Epithelial cell of prostate (primary cell): ENCODE results near the gene FAF1.

ENCODE experiments used
- DNase-seq: peaks from one replicate; pipeline ENCODE4 v3.0.0-alpha.2; 2011; ENCODE audit warnings: low read depth, low spot score
- H3K27ac ChIP-seq: fragments of 450-650 bp; 2 replicates; pipeline ENCODE4 v1.5.1; 2017; ENCODE audit warnings: mild to moderate bottlenecking

Gene FAF1

GRCh38 chr1:50605186-50605875 lies 354.7 kb downstream of the FAF1 start:
- DNase-seq: no peak
- H3K27ac ChIP-seq: no peak overlapping the region

GRCh38 chr1:50604580-50604979 lies 355.5 kb downstream of the FAF1 start:
- peak overlapping the region; percentile 85 for H3K27ac ChIP-seq
- no peak for DNase-seq

- peak; percentile 84 for DNase-seq
- H3K27ac ChIP-seq: peak overlapping the region; percentile 85
Measured at GRCh38 chr1:50603274-50604271, 356.5 kb downstream of the FAF1 start.

- DNase-seq: no peak
- H3K27ac ChIP-seq: no peak overlapping the region
Measured at GRCh38 chr1:50599546-50599945, 360.5 kb downstream of the FAF1 start.

GRCh38 chr1:50595874-50596273 lies 364.2 kb downstream of the FAF1 start:
- no peak overlapping the region for H3K27ac ChIP-seq
- no peak for DNase-seq

GRCh38 chr1:50593515-50593914 lies 366.6 kb downstream of the FAF1 start:
- DNase-seq: no peak
- no peak overlapping the region for H3K27ac ChIP-seq

GRCh38 chr1:50591598-50591997 lies 368.5 kb downstream of the FAF1 start:
- H3K27ac ChIP-seq: no peak overlapping the region
- DNase-seq: no peak

- no peak overlapping the region for H3K27ac ChIP-seq
- DNase-seq: no peak
Measured at GRCh38 chr1:50582346-50582745, 377.7 kb downstream of the FAF1 start.

GRCh38 chr1:50570066-50570468 lies 390.0 kb downstream of the FAF1 start:
- DNase-seq: no peak
- H3K27ac ChIP-seq: no peak overlapping the region

GRCh38 chr1:50568782-50569181 lies 391.3 kb downstream of the FAF1 start:
- no peak for DNase-seq
- no peak overlapping the region for H3K27ac ChIP-seq

- DNase-seq: no peak
- H3K27ac ChIP-seq: no peak overlapping the region
Measured at GRCh38 chr1:50566405-50566804, 393.7 kb downstream of the FAF1 start.

- DNase-seq: no peak
- no peak overlapping the region for H3K27ac ChIP-seq
Measured at GRCh38 chr1:50564417-50564816, 395.6 kb downstream of the FAF1 start.

- DNase-seq: no peak
- no peak overlapping the region for H3K27ac ChIP-seq
Measured at GRCh38 chr1:50562106-50562505, 398.0 kb downstream of the FAF1 start.

- DNase-seq: no peak
- H3K27ac ChIP-seq: no peak overlapping the region
Measured at GRCh38 chr1:50559421-50559820, 400.6 kb downstream of the FAF1 start.

GRCh38 chr1:50553921-50554320 lies 406.1 kb downstream of the FAF1 start:
- no peak for DNase-seq
- H3K27ac ChIP-seq: no peak overlapping the region

- DNase-seq: no peak
- H3K27ac ChIP-seq: no peak overlapping the region
Measured at GRCh38 chr1:50548243-50548642, 411.8 kb downstream of the FAF1 start.

GRCh38 chr1:50542362-50542761 lies 417.7 kb downstream of the FAF1 start:
- DNase-seq: no peak

GRCh38 chr1:50538476-50538875 lies 421.6 kb downstream of the FAF1 start:
- no peak for DNase-seq
- H3K27ac ChIP-seq: no peak overlapping the region

More at GRCh38 chr1:50542362-50542761, 417.7 kb downstream of the FAF1 start:
- no peak overlapping the region for H3K27ac ChIP-seq

- no peak for DNase-seq
- no peak overlapping the region for H3K27ac ChIP-seq
Measured at GRCh38 chr1:50531601-50532000, 428.5 kb downstream of the FAF1 start.

- no peak for DNase-seq
- H3K27ac ChIP-seq: no peak overlapping the region
Measured at GRCh38 chr1:50531027-50531426, 429.0 kb downstream of the FAF1 start.

GRCh38 chr1:50529510-50529909 lies 430.6 kb downstream of the FAF1 start:
- no peak overlapping the region for H3K27ac ChIP-seq
- no peak for DNase-seq
